Thyroid gland (tissue), 4 donors: ENCODE results near the gene TMBIM6.

ENCODE experiments used
- POLR2A ChIP-seq, 2 donors: fragments of 450-650 bp; IDR thresholded peaks; one replicate each; pipeline ENCODE4 v1.6.1; 2017; ENCODE audit warnings: antibody characterized with exemption in 2 of 2, mild to moderate bottlenecking in 2 of 2, moderate library complexity in 1 of 2
- TF ChIP-seq, protein P1 (sequence below), 6 experiments: fragments of 200-600 bp in 3 of 6; fragments of 450-650 bp in 3 of 6; sonication (generic) in 3 of 6; IDR thresholded peaks; one replicate each; pipeline ENCODE4 v1.5.1; 2016 to 2019; ENCODE audit warnings: antibody characterized with exemption in 6 of 6, mild to moderate bottlenecking in 2 of 6, inconsistent platforms in 1 of 6, moderate library complexity in 1 of 6

- TF ChIP-seq, protein P1, sequence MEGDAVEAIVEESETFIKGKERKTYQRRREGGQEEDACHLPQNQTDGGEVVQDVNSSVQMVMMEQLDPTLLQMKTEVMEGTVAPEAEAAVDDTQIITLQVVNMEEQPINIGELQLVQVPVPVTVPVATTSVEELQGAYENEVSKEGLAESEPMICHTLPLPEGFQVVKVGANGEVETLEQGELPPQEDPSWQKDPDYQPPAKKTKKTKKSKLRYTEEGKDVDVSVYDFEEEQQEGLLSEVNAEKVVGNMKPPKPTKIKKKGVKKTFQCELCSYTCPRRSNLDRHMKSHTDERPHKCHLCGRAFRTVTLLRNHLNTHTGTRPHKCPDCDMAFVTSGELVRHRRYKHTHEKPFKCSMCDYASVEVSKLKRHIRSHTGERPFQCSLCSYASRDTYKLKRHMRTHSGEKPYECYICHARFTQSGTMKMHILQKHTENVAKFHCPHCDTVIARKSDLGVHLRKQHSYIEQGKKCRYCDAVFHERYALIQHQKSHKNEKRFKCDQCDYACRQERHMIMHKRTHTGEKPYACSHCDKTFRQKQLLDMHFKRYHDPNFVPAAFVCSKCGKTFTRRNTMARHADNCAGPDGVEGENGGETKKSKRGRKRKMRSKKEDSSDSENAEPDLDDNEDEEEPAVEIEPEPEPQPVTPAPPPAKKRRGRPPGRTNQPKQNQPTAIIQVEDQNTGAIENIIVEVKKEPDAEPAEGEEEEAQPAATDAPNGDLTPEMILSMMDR (IDR thresholded peaks at IDR 0.05), result no peak
- TF ChIP-seq POLR2A (IDR thresholded peaks at IDR 0.05), result no peak
Measured at GRCh38 chr12:49730050-49730449, 11.3 kb upstream of the TMBIM6 start.
